ENCODE data around the gene PARP6.

The PARP6 gene

GRCh38 chr15:72217216-72217615, 55.1 kb downstream of the PARP6 start:
- DNase-seq: no peak
- Histone ChIP-seq H3K4me1 (ENCODE audit: control insufficient read depth, insufficient read depth, low read length, poor library complexity, severe bottlenecking) (no peaks in the 10 kb centered on the region), H3K4me3 (ENCODE audit: insufficient read depth, low read depth, low read length, poor library complexity, severe bottlenecking) (no peak overlapping the region), H3K27ac (ENCODE audit: insufficient read depth, low read length, poor library complexity, severe bottlenecking) (no peak overlapping the region), H3K36me3 (ENCODE audit: control insufficient read depth, insufficient read depth, low read length) (peaks cover 80% of the 10 kb centered on the region), H3K9me3 (ENCODE audit: control insufficient read depth, low read length) (no peaks in the 10 kb centered on the region), H3K27me3 (replicated peaks; ENCODE audit: control insufficient read depth, insufficient read depth, low read length, poor library complexity, severe bottlenecking) (no peaks in the 10 kb centered on the region)

- no peaks in the 10 kb centered on the region for H3K27me3 ChIP-seq (replicated peaks; ENCODE audit: control insufficient read depth, insufficient read depth, low read length, poor library complexity, severe bottlenecking)
- H3K36me3 ChIP-seq (ENCODE audit: control insufficient read depth, insufficient read depth, low read length): peaks cover 90% of the 10 kb centered on the region
- H3K9me3 ChIP-seq (ENCODE audit: control insufficient read depth, low read length): no peaks in the 10 kb centered on the region
- H3K27ac ChIP-seq (ENCODE audit: insufficient read depth, low read length, poor library complexity, severe bottlenecking): no peak overlapping the region
- no peak overlapping the region for H3K4me3 ChIP-seq (ENCODE audit: insufficient read depth, low read depth, low read length, poor library complexity, severe bottlenecking)
- H3K4me1 ChIP-seq (ENCODE audit: control insufficient read depth, insufficient read depth, low read length, poor library complexity, severe bottlenecking): no peaks in the 10 kb centered on the region
- DNase-seq: no peak
These were observed 56.3 kb downstream of the PARP6 start for GRCh38 chr15:72216079-72216478.

- no peaks in the 10 kb centered on the region for H3K9me3 ChIP-seq (ENCODE audit: control insufficient read depth, low read length)
- no peaks in the 10 kb centered on the region for H3K4me1 ChIP-seq (ENCODE audit: control insufficient read depth, insufficient read depth, low read length, poor library complexity, severe bottlenecking)
- H3K36me3 ChIP-seq (ENCODE audit: control insufficient read depth, insufficient read depth, low read length): peaks cover 93% of the 10 kb centered on the region
- H3K27me3 ChIP-seq (replicated peaks; ENCODE audit: control insufficient read depth, insufficient read depth, low read length, poor library complexity, severe bottlenecking): no peaks in the 10 kb centered on the region
- no peak overlapping the region for H3K4me3 ChIP-seq (ENCODE audit: insufficient read depth, low read depth, low read length, poor library complexity, severe bottlenecking)
- H3K27ac ChIP-seq (ENCODE audit: insufficient read depth, low read length, poor library complexity, severe bottlenecking): no peak overlapping the region
- DNase-seq: no peak
These were observed 64.7 kb downstream of the PARP6 start for GRCh38 chr15:72207558-72208085.

- Histone ChIP-seq H3K4me3 (ENCODE audit: insufficient read depth, low read depth, low read length, poor library complexity, severe bottlenecking) (no peak overlapping the region), H3K36me3 (ENCODE audit: control insufficient read depth, insufficient read depth, low read length) (peaks cover 93% of the 10 kb centered on the region), H3K27me3 (replicated peaks; ENCODE audit: control insufficient read depth, insufficient read depth, low read length, poor library complexity, severe bottlenecking) (no peaks in the 10 kb centered on the region), H3K9me3 (ENCODE audit: control insufficient read depth, low read length) (no peaks in the 10 kb centered on the region), H3K27ac (ENCODE audit: insufficient read depth, low read length, poor library complexity, severe bottlenecking) (no peak overlapping the region), H3K4me1 (ENCODE audit: control insufficient read depth, insufficient read depth, low read length, poor library complexity, severe bottlenecking) (no peaks in the 10 kb centered on the region)
- DNase-seq: no peak
These were observed 65.7 kb downstream of the PARP6 start for GRCh38 chr15:72206677-72207000.

- H3K27ac ChIP-seq (ENCODE audit: insufficient read depth, low read length, poor library complexity, severe bottlenecking): no peak overlapping the region
- H3K27me3 ChIP-seq (replicated peaks; ENCODE audit: control insufficient read depth, insufficient read depth, low read length, poor library complexity, severe bottlenecking): no peaks in the 10 kb centered on the region
- H3K4me3 ChIP-seq (ENCODE audit: insufficient read depth, low read depth, low read length, poor library complexity, severe bottlenecking): no peak overlapping the region
- no peak for DNase-seq
- H3K4me1 ChIP-seq (ENCODE audit: control insufficient read depth, insufficient read depth, low read length, poor library complexity, severe bottlenecking): no peaks in the 10 kb centered on the region
- peaks cover 94% of the 10 kb centered on the region for H3K36me3 ChIP-seq (ENCODE audit: control insufficient read depth, insufficient read depth, low read length)
- H3K9me3 ChIP-seq (ENCODE audit: control insufficient read depth, low read length): no peaks in the 10 kb centered on the region
These were observed 66.3 kb downstream of the PARP6 start for GRCh38 chr15:72205896-72206676.

GRCh38 chr15:72205273-72205672, 67.1 kb downstream of the PARP6 start:
- no peak overlapping the region for H3K27ac ChIP-seq (ENCODE audit: insufficient read depth, low read length, poor library complexity, severe bottlenecking)
- no peak overlapping the region for H3K4me3 ChIP-seq (ENCODE audit: insufficient read depth, low read depth, low read length, poor library complexity, severe bottlenecking)
- peaks cover 96% of the 10 kb centered on the region for H3K36me3 ChIP-seq (ENCODE audit: control insufficient read depth, insufficient read depth, low read length)
- H3K4me1 ChIP-seq (ENCODE audit: control insufficient read depth, insufficient read depth, low read length, poor library complexity, severe bottlenecking): no peaks in the 10 kb centered on the region
- H3K27me3 ChIP-seq (replicated peaks; ENCODE audit: control insufficient read depth, insufficient read depth, low read length, poor library complexity, severe bottlenecking): no peaks in the 10 kb centered on the region
- no peak for DNase-seq
- no peaks in the 10 kb centered on the region for H3K9me3 ChIP-seq (ENCODE audit: control insufficient read depth, low read length)

GRCh38 chr15:72203507-72203837, 68.9 kb downstream of the PARP6 start:
- no peaks in the 10 kb centered on the region for H3K4me1 ChIP-seq (ENCODE audit: control insufficient read depth, insufficient read depth, low read length, poor library complexity, severe bottlenecking)
- no peak overlapping the region for H3K4me3 ChIP-seq (ENCODE audit: insufficient read depth, low read depth, low read length, poor library complexity, severe bottlenecking)
- no peak overlapping the region for H3K27ac ChIP-seq (ENCODE audit: insufficient read depth, low read length, poor library complexity, severe bottlenecking)

GRCh38 chr15:72202801-72203506, 69.4 kb downstream of the PARP6 start:
- no peaks in the 10 kb centered on the region for H3K9me3 ChIP-seq (ENCODE audit: control insufficient read depth, low read length)
- no peak overlapping the region for H3K4me3 ChIP-seq (ENCODE audit: insufficient read depth, low read depth, low read length, poor library complexity, severe bottlenecking)
- H3K36me3 ChIP-seq (ENCODE audit: control insufficient read depth, insufficient read depth, low read length): peaks cover 95% of the 10 kb centered on the region
- no peak for DNase-seq
- H3K4me1 ChIP-seq (ENCODE audit: control insufficient read depth, insufficient read depth, low read length, poor library complexity, severe bottlenecking): no peaks in the 10 kb centered on the region
- no peak overlapping the region for H3K27ac ChIP-seq (ENCODE audit: insufficient read depth, low read length, poor library complexity, severe bottlenecking)
- H3K27me3 ChIP-seq (replicated peaks; ENCODE audit: control insufficient read depth, insufficient read depth, low read length, poor library complexity, severe bottlenecking): no peaks in the 10 kb centered on the region

More at GRCh38 chr15:72203507-72203837, 68.9 kb downstream of the PARP6 start:
- no peak for DNase-seq
- Histone ChIP-seq H3K36me3 (ENCODE audit: control insufficient read depth, insufficient read depth, low read length) (peaks cover 98% of the 10 kb centered on the region), H3K27me3 (replicated peaks; ENCODE audit: control insufficient read depth, insufficient read depth, low read length, poor library complexity, severe bottlenecking) (no peaks in the 10 kb centered on the region), H3K9me3 (ENCODE audit: control insufficient read depth, low read length) (no peaks in the 10 kb centered on the region)

- Histone ChIP-seq H3K27me3 (replicated peaks; ENCODE audit: control insufficient read depth, insufficient read depth, low read length, poor library complexity, severe bottlenecking) (peaks cover under 1% of the 10 kb centered on the region), H3K4me3 (ENCODE audit: insufficient read depth, low read depth, low read length, poor library complexity, severe bottlenecking) (no peak overlapping the region), H3K4me1 (ENCODE audit: control insufficient read depth, insufficient read depth, low read length, poor library complexity, severe bottlenecking) (no peaks in the 10 kb centered on the region), H3K27ac (ENCODE audit: insufficient read depth, low read length, poor library complexity, severe bottlenecking) (no peak overlapping the region), H3K36me3 (ENCODE audit: control insufficient read depth, insufficient read depth, low read length) (peaks cover 89% of the 10 kb centered on the region), H3K9me3 (ENCODE audit: control insufficient read depth, low read length) (no peaks in the 10 kb centered on the region)
- no peak for DNase-seq
These were observed 70.1 kb downstream of the PARP6 start for GRCh38 chr15:72202302-72202701.

GRCh38 chr15:72201391-72201921, 70.9 kb downstream of the PARP6 start:
- Histone ChIP-seq H3K4me1 (ENCODE audit: control insufficient read depth, insufficient read depth, low read length, poor library complexity, severe bottlenecking) (peaks cover 4% of the 10 kb centered on the region), H3K4me3 (ENCODE audit: insufficient read depth, low read depth, low read length, poor library complexity, severe bottlenecking) (no peak overlapping the region), H3K27ac (ENCODE audit: insufficient read depth, low read length, poor library complexity, severe bottlenecking) (no peak overlapping the region), H3K9me3 (ENCODE audit: control insufficient read depth, low read length) (no peaks in the 10 kb centered on the region), H3K36me3 (ENCODE audit: control insufficient read depth, insufficient read depth, low read length) (peaks cover 80% of the 10 kb centered on the region), H3K27me3 (replicated peaks; ENCODE audit: control insufficient read depth, insufficient read depth, low read length, poor library complexity, severe bottlenecking) (peaks cover 9% of the 10 kb centered on the region)
- DNase-seq: no peak

All from effector memory CD4-positive, alpha-beta T cell (primary cell).